Natural killer cell treated with Interleukin-12 subunit alpha and Interleukin-12 subunit beta and Interleukin-15 and Interleukin-18, amount 100 ng/mL, for 72 hours (primary cell): ENCODE data around the gene KRABD2.
A peak's percentile ranks its signal among the peaks of the same experiment; 100 is the strongest.

ENCODE experiments used
- ATAC-seq, 2 donors: fragments of 150-1000 bp; cut with Tn5 transposase in 1 of 2; sonication (Bioruptor Pico), chemical (Tn5 transposase) in 1 of 2; 2 replicates each; pipeline ENCODE4 v1.10.0; 2021
- DNase-seq: peaks from one replicate; pipeline ENCODE4 v3.0.0; 2022; ENCODE audit warnings: low spot score
- H3K27ac Mint-ChIP-seq, 2 donors: 1 replicate in 1 of 2; 2 replicates in 1 of 2; pipeline ENCODE4 v1.8.0; 2022; ENCODE audit warnings: mixed read lengths in 2 of 2, mild to moderate bottlenecking in 1 of 2, moderate library complexity in 1 of 2
- H3K27me3 Mint-ChIP-seq, 2 donors: 1 replicate in 1 of 2; 2 replicates in 1 of 2; pipeline ENCODE4 v1.8.0; 2022; ENCODE audit warnings: mixed read lengths in 2 of 2
- H3K36me3 Mint-ChIP-seq: one replicate; pipeline ENCODE4 v1.8.0; 2022; ENCODE audit warnings: mixed read lengths
- H3K4me1 Mint-ChIP-seq, 2 donors: 1 replicate in 1 of 2; 2 replicates in 1 of 2; pipeline ENCODE4 v1.8.0; 2022; ENCODE audit warnings: low read depth in 2 of 2, mixed read lengths in 2 of 2, mild to moderate bottlenecking in 1 of 2
- H3K4me3 Mint-ChIP-seq: one replicate; pipeline ENCODE4 v1.8.0; 2022; ENCODE audit warnings: mixed read lengths
- H3K9me3 Mint-ChIP-seq: 2 replicates; pipeline ENCODE4 v1.8.0; 2022; ENCODE audit warnings: mixed read lengths

The KRABD2 gene

DNA sequence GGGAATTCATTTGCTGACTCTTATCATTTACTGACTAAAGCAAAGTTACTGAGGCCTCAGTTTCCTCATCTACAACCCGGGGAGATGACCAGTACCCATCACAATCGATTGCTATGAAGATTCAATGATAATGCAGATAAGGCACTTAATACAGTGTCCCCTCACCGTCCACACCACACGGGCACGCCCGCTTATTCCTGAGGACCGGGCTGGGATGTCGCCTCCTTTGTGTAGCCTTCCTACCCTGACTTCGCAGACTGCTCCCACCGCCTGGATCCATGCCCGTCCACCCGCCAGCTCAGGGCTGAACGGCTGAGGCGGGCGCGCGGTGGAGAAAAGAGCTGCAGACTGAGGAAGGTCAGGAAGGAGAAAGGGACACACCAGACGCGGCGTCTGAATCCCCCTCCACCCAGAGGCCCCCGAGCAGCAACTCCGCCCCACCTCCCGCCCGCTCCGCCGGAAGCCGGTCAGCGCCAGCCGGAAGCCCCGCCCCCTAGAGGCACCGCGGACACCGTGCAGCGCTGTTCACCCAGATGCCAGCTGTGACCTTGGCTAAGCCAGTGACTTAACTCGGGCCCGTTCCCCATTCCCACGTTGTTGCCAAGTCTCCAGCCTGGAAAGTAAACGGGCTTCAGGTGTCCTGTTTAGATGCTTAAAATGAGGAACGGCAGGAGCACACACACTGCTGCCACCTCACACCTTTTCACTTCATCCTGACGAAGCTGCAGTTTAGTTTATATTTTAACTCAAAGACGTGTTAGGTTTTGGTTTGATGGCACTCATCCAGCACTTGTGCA is at the start of gene KRABD2:
TSS of gene KRABD2 (minus strand) at position 434 of the 797 bp plus-strand sequence.
- Mint-ChIP-seq H3K4me1 (peaks cover 29 to 49% of the 10 kb centered on the region in 2 donors), H3K9me3 (no peaks in the 10 kb centered on the region), H3K4me3 (peak within 1 kb of the TSS; percentile 86), H3K27me3 (no peaks in the 10 kb centered on the region), H3K36me3 (peaks cover 45% of the 10 kb centered on the region), H3K27ac (peak within 1 kb of the TSS; percentile 71 to 83)
- ATAC-seq (peak; percentile 99), DNase-seq (peak; percentile 92)

DNA sequence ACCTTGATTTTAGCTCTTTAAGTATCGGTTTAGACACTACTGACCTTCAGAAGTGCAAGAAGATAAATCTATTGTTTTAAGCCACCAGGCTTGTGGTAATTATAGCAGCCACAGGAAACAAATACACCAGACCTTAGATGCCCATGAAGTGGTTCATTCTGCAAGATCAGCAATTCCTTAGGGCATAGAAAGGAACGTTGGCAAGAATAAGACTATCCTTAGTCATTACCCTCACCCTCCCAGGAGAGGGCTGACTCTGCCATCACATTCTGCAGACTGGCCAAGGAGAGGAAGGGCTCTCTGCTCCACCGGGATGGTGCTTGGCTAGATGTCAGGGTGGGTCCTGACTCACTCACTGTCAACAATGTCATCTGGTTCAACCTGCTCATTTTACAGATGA is 45.1 kb upstream of the KRABD2 start:
- H3K27ac Mint-ChIP-seq: no peak overlapping the region
- H3K36me3 Mint-ChIP-seq: no peaks in the 10 kb centered on the region
- no peaks in the 10 kb centered on the region for H3K4me1 Mint-ChIP-seq
- H3K4me3 Mint-ChIP-seq: no peak overlapping the region
- H3K27me3 Mint-ChIP-seq: peaks cover 29 to 47% of the 10 kb centered on the region in 2 donors
- DNase-seq (no peak), ATAC-seq (no peak)
- no peaks in the 10 kb centered on the region for H3K9me3 Mint-ChIP-seq

DNA sequence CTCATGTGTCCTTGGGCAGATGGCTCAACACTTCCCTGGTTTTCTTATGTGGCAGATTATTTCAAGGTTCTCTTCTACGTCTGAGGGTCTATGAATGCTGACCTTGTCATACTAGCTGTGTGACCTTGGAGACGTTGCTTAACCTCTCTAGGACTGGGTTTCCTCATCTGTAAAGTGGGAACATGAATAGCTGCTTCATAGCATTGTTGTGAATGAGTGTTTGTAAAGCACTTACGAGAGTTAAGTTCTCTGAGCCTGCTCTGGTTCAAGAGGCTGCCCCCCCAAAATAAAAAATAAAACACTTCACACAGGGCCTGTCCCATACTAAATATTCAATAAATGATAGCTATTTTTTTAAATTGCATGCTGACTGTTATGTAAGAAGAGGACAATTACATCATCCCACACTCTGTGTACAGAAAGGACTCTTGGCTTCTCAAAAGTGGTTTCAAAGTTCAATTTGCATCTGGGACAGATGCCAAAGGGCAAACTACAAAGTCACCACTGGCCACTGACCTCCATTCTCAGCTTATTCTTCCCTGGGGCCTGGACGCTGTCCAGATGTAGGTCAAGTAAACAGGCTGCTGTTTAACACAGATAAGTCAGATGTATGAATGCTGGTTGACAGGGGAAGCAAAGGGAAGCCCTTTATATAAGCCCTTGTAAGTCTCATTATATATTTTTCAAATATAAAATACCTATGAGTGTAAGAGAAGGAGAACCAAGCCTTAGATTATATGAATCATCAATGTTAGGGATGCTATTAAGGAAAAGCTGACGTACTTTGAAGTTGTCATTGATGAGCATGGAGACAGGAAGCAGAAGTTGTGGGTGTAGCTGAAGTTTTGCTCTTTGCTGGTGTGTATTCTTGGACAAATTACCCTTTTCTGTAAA is 43.8 kb upstream of the KRABD2 start:
- Mint-ChIP-seq H3K36me3 (no peaks in the 10 kb centered on the region), H3K9me3 (no peaks in the 10 kb centered on the region), H3K4me3 (no peak overlapping the region), H3K4me1 (no peaks in the 10 kb centered on the region), H3K27me3 (peaks cover 34 to 56% of the 10 kb centered on the region in 2 donors), H3K27ac (no peak overlapping the region)
- no peak for DNase-seq
- no peak for ATAC-seq

DNA sequence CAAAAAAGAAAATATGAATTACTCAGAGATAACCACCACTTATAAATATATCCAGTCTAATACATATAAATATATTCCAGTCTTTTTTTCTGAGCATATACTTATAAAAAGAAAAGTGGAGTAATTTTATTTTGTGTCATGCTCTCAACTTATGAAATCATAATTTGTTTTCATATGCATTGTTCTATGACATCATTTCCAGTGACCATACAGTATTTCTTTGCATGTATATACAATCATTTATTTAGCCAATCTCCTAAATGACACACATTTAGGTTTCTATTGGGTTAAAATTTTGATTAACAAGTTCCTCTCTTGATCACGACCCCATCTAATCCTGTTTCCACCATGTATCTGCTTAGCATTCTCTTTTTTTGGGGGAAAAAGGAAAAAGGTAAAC is 42.8 kb upstream of the KRABD2 start:
- Mint-ChIP-seq H3K27ac (no peak overlapping the region), H3K27me3 (peaks cover 30 to 62% of the 10 kb centered on the region in 2 donors), H3K4me3 (no peak overlapping the region), H3K36me3 (no peaks in the 10 kb centered on the region), H3K4me1 (no peaks in the 10 kb centered on the region), H3K9me3 (no peaks in the 10 kb centered on the region)
- DNase-seq (no peak), ATAC-seq (no peak)

DNA sequence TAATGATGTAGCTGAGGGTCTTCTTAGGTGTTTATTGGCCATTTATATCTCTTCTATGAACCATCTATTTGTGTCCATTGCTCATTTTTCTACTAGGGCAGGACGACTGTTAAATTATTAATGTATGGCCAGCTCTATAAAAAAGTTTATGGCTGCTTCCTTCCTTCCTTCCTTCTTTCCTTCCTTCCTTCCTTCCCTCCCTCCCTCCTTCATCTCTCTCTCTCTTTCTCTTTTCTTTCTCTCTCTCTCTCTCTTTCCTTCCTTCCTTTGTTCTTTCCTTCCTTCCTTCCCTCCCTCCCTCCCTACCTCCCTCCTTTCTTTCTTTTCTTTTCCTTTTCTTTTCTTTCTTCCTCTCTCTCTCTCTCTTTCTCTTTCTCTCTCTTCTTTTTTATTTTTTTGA is 42.0 kb upstream of the KRABD2 start:
- H3K27ac Mint-ChIP-seq: no peak overlapping the region
- no peak for ATAC-seq
- no peaks in the 10 kb centered on the region for H3K36me3 Mint-ChIP-seq
- peaks cover 30 to 56% of the 10 kb centered on the region in 2 donors for H3K27me3 Mint-ChIP-seq
- DNase-seq: no peak
- H3K4me1 Mint-ChIP-seq: no peaks in the 10 kb centered on the region
- no peaks in the 10 kb centered on the region for H3K9me3 Mint-ChIP-seq
- no peak overlapping the region for H3K4me3 Mint-ChIP-seq

DNA sequence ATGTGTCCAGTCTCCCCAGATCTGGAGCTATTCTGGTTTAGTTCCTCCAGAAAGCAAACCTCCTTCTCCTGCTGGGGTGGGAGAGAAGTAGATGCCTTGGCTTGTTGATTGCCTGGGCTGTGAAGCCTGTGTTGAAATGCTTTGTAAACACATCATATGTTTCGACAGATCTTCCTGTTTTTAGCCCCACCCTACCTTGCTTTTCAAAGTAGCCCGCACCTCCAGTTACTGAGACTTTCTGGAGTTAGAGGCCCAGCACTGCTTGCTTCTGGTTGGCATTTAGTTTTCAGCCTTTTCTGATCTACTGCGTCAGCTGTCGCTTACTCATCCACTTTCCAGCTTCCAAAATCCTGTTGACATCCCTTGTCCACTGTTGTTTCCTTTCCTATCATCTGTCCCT is 41.3 kb upstream of the KRABD2 start:
- Mint-ChIP-seq H3K27me3 (peaks cover 35 to 49% of the 10 kb centered on the region in 2 donors), H3K9me3 (no peaks in the 10 kb centered on the region), H3K4me1 (no peaks in the 10 kb centered on the region), H3K4me3 (no peak overlapping the region), H3K27ac (no peak overlapping the region), H3K36me3 (no peaks in the 10 kb centered on the region)
- DNase-seq (no peak), ATAC-seq (no peak)

DNA sequence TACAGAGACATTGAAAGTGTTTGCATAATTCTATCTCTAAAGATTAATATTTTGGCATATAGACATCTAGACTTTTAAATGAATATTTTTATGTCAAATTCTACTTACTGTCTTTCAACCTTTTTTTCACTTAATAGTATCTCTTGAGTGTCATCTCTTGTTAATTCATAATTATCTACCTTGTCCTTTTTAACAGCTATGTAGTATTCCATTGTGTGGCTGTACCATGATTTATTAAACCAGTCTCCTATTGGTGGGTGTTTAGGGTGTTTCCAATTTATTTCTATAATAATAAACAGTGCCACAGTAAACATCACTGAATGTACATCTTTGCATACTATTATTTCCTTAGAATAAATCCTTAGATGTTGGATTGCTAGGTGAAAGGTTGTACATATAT is 37.4 kb upstream of the KRABD2 start:
- no peaks in the 10 kb centered on the region for H3K36me3 Mint-ChIP-seq
- no peak overlapping the region for H3K4me3 Mint-ChIP-seq
- no peaks in the 10 kb centered on the region for H3K9me3 Mint-ChIP-seq
- H3K27me3 Mint-ChIP-seq: peaks cover 36 to 38% of the 10 kb centered on the region in 2 donors
- DNase-seq (no peak), ATAC-seq (no peak)
- peaks cover 0 to 5% of the 10 kb centered on the region in 2 donors for H3K4me1 Mint-ChIP-seq
- no peak overlapping the region for H3K27ac Mint-ChIP-seq

DNA sequence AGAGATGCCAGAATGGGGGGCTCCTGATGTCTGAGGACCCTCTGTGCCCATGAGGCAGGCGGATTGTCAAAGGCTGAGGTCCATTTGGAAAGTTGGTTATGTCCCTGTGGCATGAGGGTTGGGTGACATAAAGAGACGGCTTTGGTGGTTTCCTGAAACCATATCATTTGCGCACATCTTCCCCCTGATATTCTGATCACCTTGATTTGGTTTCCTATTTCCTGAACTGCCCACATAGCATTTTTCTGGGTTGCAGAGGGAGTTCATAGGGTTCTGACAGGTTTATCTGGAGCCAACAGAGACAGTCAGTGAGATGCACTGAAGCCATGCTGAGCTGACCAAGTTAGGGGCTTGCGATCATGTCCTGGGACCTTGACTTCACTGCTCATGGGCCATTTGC is 36.8 kb upstream of the KRABD2 start:
- peaks cover 32% of the 10 kb centered on the region in 2 donors for H3K27me3 Mint-ChIP-seq

DNA sequence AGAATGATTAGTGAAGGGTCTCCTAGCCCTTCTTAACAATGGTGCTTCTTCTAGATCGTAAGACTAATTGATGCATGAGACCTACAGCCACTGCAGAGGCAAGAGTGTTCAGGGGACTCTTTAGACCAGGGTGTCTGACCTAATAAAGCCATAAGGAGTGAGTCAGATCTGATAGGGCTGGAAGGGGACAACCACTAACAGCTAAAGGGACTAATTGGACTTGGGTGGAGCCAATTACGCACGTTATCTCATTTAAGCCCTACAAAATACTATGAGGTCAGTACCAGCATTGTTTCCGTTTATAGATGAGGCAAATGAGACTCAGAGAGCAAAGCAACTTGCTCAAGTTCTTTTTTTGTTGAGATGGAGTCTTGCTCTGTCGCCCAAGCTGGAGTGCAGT is 35.6 kb upstream of the KRABD2 start:
- Mint-ChIP-seq H3K27me3 (peaks cover 20 to 27% of the 10 kb centered on the region in 2 donors), H3K4me1 (peaks cover 0 to 5% of the 10 kb centered on the region in 2 donors), H3K36me3 (no peaks in the 10 kb centered on the region), H3K4me3 (no peak overlapping the region), H3K27ac (no peak overlapping the region), H3K9me3 (no peaks in the 10 kb centered on the region)
- peak in 1 of 2 donors; percentile 64 for ATAC-seq
- no peak for DNase-seq

More for the DNA sequence above, 36.8 kb upstream of the KRABD2 start:
- Mint-ChIP-seq H3K4me3 (no peak overlapping the region), H3K4me1 (peaks cover 0 to 5% of the 10 kb centered on the region in 2 donors), H3K27ac (no peak overlapping the region), H3K9me3 (no peaks in the 10 kb centered on the region), H3K36me3 (no peaks in the 10 kb centered on the region)
- ATAC-seq (no peak), DNase-seq (no peak)

DNA sequence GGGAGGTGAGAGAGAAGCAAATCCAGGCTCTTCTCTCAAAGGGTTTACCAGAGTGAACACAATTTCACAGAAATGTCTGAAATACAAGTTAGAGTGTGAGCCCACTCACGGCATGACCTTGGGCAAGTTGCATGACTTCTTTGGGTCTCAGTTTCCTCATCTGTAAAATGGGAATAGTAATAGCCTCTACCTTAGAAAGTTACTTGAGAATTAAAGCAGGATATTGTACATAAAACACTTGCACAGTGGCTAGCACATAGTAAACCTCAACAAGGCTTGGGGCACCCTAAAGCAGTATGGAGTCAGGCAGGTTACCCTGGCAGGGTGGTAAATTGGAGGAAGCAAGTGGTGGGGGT is 34.4 kb upstream of the KRABD2 start:
- DNase-seq (no peak), ATAC-seq (no peak)
- H3K4me1 Mint-ChIP-seq: peaks cover 0 to 5% of the 10 kb centered on the region in 2 donors
- H3K4me3 Mint-ChIP-seq: no peak overlapping the region
- no peaks in the 10 kb centered on the region for H3K36me3 Mint-ChIP-seq
- no peaks in the 10 kb centered on the region for H3K9me3 Mint-ChIP-seq
- no peak overlapping the region for H3K27ac Mint-ChIP-seq
- H3K27me3 Mint-ChIP-seq: peaks cover 7 to 16% of the 10 kb centered on the region in 2 donors

DNA sequence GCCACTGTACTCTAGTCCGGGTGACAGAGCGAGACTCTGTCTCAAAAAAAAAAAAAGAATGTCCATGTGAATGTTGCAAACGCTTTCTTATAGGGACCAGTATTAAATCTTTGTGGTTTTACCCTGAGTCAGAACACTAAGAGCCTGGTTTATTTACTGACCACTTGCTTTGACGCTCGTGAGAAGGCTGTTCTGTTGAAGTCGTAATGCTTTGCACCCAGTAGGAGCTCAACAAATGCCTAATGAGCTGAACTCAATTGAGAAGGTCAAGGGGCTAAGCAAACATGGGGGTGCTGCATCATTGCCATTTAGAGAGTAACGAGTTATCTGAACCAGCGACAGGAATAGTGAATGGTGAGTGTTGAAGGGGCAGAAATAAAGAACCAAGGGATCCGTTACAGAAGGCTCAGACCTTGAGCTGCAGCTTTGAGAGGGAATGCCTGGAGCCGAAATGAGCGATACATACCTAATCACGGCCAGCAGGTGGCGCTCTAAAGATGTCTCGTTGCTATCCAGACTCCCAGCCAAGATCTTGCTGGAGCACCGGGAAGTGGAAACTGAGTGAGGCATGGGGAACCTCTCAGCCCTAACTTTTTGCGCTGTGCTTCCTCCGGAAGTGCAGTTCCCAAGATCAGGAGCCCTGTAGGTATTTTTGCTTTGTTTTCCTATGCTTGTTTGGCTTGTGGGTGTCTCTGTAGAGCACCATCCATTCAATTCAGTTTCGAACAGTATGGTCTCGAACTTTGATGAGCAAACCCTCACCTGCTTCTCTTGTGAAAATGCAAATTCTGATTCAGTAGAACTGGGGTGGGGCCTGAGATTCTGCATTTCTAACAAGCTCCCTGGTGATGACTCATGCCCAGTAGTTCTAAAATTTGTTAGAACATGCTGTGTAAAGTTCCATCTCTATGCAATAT is 33.7 kb upstream of the KRABD2 start:
- Mint-ChIP-seq H3K36me3 (no peaks in the 10 kb centered on the region), H3K4me1 (peaks cover 0 to 5% of the 10 kb centered on the region in 2 donors), H3K27ac (no peak overlapping the region), H3K4me3 (no peak overlapping the region), H3K27me3 (peaks cover 6 to 16% of the 10 kb centered on the region in 2 donors), H3K9me3 (no peaks in the 10 kb centered on the region)
- ATAC-seq: peak; percentile 69 to 79
- DNase-seq: peak; percentile 77

DNA sequence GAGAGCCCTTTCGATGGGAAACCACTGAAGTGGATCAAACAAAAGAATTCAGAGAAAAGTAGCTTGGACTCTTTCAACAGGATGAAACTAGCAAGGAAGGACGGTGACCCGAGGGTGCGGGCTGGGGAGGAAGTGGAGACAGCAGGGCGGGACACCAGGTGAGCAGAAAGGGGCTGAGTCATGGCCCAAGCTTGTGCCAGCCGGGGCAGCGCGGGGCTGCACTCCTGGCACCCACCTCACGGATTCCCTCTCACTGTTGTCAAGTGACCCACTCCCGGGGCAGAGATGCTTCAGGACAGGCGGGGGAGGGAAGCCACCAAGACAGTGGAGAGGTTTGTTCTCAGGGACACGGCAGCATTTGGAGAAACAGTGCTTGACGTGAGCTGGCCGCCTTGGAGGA is 31.9 kb upstream of the KRABD2 start:
- ATAC-seq (no peak), DNase-seq (no peak)
- Mint-ChIP-seq H3K4me3 (no peak overlapping the region), H3K27me3 (peaks cover 0 to 16% of the 10 kb centered on the region in 2 donors), H3K9me3 (no peaks in the 10 kb centered on the region), H3K4me1 (peaks cover 0 to 5% of the 10 kb centered on the region in 2 donors), H3K27ac (no peak overlapping the region), H3K36me3 (no peaks in the 10 kb centered on the region)

DNA sequence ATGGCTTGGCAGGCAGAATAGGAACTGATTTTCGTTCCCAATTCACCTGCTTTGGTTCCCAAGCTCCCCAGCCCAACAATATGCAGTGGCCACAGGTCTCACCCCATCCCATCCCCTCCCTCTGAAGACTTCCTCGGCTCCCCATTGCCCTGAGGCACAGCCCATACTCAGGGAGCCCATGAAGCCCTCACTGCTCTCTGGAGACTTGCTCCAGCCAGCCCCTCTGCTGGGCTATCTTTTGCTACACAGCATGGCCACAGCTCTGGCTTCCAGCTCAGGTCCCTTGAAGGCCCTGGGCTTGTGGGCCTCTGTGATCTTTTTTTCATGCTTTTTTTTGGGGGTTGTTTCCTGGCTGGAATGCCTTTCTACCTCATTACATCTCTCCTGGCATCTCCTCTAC is 29.7 kb upstream of the KRABD2 start:
- no peak for DNase-seq
- Mint-ChIP-seq H3K9me3 (no peaks in the 10 kb centered on the region), H3K27ac (no peak overlapping the region), H3K27me3 (peaks cover 8 to 11% of the 10 kb centered on the region in 2 donors), H3K4me3 (no peak overlapping the region), H3K36me3 (no peaks in the 10 kb centered on the region), H3K4me1 (peaks cover 0 to 5% of the 10 kb centered on the region in 2 donors)
- ATAC-seq: no peak
